GM23248 (cell line): ENCODE results near the gene PLXNA1. TPM values are rescaled to one million over a fixed set of nuclear protein-coding genes. Genes with fewer than 3 reads are reported as not detected.

Source experiments
- DNase-seq: peaks from one replicate; pipeline ENCODE4 v3.0.0-alpha.2; 2015
- H2AFZ ChIP-seq: fragments of 200-600 bp; sonication (generic); 2 replicates; pipeline ENCODE4 v1.6.1; 2016; ENCODE audit warnings: antibody characterized with exemption
- H3F3A ChIP-seq: fragments of 200-600 bp; sonication (generic); 2 replicates; pipeline ENCODE4 v1.6.1; 2016; ENCODE audit warnings: mild to moderate bottlenecking, antibody characterized with exemption, mixed run types; ENCODE audit not compliant: insufficient read depth
- H3K27ac ChIP-seq: fragments of 200-600 bp; sonication (generic); 2 replicates; pipeline ENCODE4 v1.5.1; 2016; ENCODE audit warnings: mild to moderate bottlenecking
- H3K27me3 ChIP-seq: fragments of 200-600 bp; sonication (generic); replicated peaks from 2 replicates; pipeline ENCODE4 v1.6.1; 2016; ENCODE audit warnings: mild to moderate bottlenecking; ENCODE audit not compliant: insufficient read depth
- H3K36me3 ChIP-seq: fragments of 200-600 bp; sonication (generic); 2 replicates; pipeline ENCODE4 v1.6.1; 2016; ENCODE audit warnings: low read depth, mild to moderate bottlenecking
- H3K4me1 ChIP-seq: fragments of 200-600 bp; sonication (generic); 2 replicates; pipeline ENCODE4 v1.6.1; 2016; ENCODE audit warnings: mild to moderate bottlenecking; ENCODE audit not compliant: insufficient read depth
- H3K4me2 ChIP-seq: fragments of 200-600 bp; sonication (generic); one replicate; pipeline ENCODE4 v1.6.1; 2016; ENCODE audit warnings: mild to moderate bottlenecking; ENCODE audit not compliant: unreplicated experiment
- H3K4me3 ChIP-seq: fragments of 200-600 bp; sonication (generic); 2 replicates; pipeline ENCODE4 v1.5.1; 2016; ENCODE audit warnings: mild to moderate bottlenecking
- H3K79me2 ChIP-seq: fragments of 200-600 bp; sonication (generic); 2 replicates; pipeline ENCODE4 v1.6.1; 2016; ENCODE audit warnings: mild to moderate bottlenecking; ENCODE audit not compliant: insufficient read depth
- H3K9ac ChIP-seq: fragments of 200-600 bp; sonication (generic); 2 replicates; pipeline ENCODE4 v1.6.1; 2016; ENCODE audit warnings: mild to moderate bottlenecking
- H3K9me2 ChIP-seq: fragments of 200-600 bp; sonication (generic); 2 replicates; pipeline ENCODE4 v1.6.1; 2016; ENCODE audit warnings: mixed run types, mild to moderate bottlenecking, moderate library complexity; ENCODE audit not compliant: insufficient read depth
- H3K9me3 ChIP-seq: fragments of 200-600 bp; sonication (generic); one replicate; pipeline ENCODE4 v1.6.1; 2017; ENCODE audit warnings: low read depth
- H4K20me1 ChIP-seq: fragments of 200-600 bp; sonication (generic); 2 replicates; pipeline ENCODE4 v1.6.0; 2016; ENCODE audit not compliant: insufficient read depth
- EZH2 ChIP-seq: fragments of 200-600 bp; sonication (generic); IDR thresholded peaks from 2 replicates; pipeline ENCODE4 v1.6.1; 2018; ENCODE audit warnings: antibody characterized with exemption, mild to moderate bottlenecking; ENCODE audit not compliant: insufficient read depth, poor library complexity, severe bottlenecking
- EZH2phosphoT487 ChIP-seq: fragments of 200-600 bp; sonication (generic); IDR thresholded peaks from 2 replicates; pipeline ENCODE4 v1.6.1; 2018; ENCODE audit warnings: antibody characterized with exemption, moderate library complexity, mild to moderate bottlenecking, low read depth; ENCODE audit not compliant: insufficient read depth
- WGBS, 2 experiments: methylation state at CpG; one replicate each; pipeline ENCODE4 v1.1.6; 2015 to 2017; ENCODE audit warnings: low lambda C conversion rate in 2 of 2, low coverage in 1 of 2; ENCODE audit errors: missing lambda C conversion rate in 2 of 2; 5-methylcytosine and 5-hydroxymethylcytosine counted together
- in situ Hi-C: fragments of 300-500 bp; cut with MboI; formaldehyde crosslinking; loops from 2 replicates; pipeline ENCODE4 v1.15.0; 2020
- polyA plus RNA-seq: library from polyadenylated mRNA; unstranded; fragments of >200 nt; fragmentation: Nextera tagmentation; extraction: Ambion mirVana; gene quantifications from 2 replicates; pipeline ENCODE4 v1.2.1, GENCODE V29; 2016
- total RNA-seq: library from RNA; depleted of rRNA; stranded (reverse); fragments of >200 nt; shearing (Covaris generic); gene quantifications from 2 replicates; pipeline ENCODE4 v1.2.3, GENCODE V29; 2014; rRNA removed

Gene PLXNA1
- total RNA-seq, result 84.7 and 86.1 TPM in 2 replicates
- polyA plus RNA-seq, result 12.4 and 13.4 TPM in 2 replicates

DNA sequence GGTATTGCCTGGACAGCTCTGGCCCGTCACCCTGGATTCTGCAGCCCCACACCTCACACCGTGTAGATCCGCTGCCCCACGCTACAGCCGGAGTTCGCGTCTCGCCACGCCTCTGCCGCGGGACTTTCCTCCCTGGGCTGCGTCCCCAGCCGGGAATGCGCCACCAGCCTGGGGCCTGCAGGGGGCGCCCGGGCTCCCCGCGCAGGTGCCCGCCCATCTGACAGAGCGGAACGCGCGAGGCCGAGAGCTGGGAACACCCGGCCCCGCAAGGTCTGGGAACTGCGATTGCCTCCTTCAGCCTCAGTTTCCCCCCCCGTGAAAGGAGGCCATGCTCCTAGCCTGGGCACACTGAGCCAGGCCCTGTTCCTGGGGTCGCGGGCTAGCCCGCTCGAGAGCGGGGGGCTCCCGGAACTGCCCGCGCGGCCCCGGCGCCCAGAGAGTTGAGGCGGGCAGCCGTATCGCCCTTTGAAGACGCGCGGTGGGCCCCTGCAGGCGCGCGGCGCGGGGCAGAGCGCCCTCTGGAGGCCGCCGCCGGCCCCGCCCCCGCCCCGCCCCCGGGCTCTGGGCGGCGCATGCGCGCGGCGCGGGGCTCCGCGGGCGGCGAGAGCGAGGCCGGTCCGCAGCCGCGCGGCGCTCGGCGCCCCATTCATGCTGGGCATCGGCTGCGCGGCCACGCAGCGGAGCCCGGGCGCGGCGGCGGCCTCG, at the start of gene PLXNA1:
TSS of gene PLXNA1 (plus strand) at position 645 of the 705 bp plus-strand sequence. CDS start 5,479 bp downstream, outside the sequence.
- TF ChIP-seq EZH2phosphoT487 (no peak), EZH2 (no peak)
- peak within 1 kb of the TSS; percentile 91 for H3K4me2 ChIP-seq
- H3K79me2 ChIP-seq, result peaks cover 42% of the 10 kb centered on the region
- peak; percentile 91 for DNase-seq
- peak within 1 kb of the TSS; percentile 30; the same call in 1 of the 2 replicates for H3K27ac ChIP-seq
- peak within 1 kb of the TSS; percentile 95 for H3K4me3 ChIP-seq
- H3K9ac ChIP-seq, result peak within 1 kb of the TSS; percentile 85
- in situ Hi-C loops, result no loop called here
- peaks cover 11% of the 10 kb centered on the region for H3K4me1 ChIP-seq
- peak within 1 kb of the TSS; percentile 83 for H2AFZ ChIP-seq
- H3K36me3 ChIP-seq, result no peaks in the 10 kb centered on the region
- H3K9me2 ChIP-seq, result no peaks in the 10 kb centered on the region
- no peaks in the 10 kb centered on the region for H3F3A ChIP-seq
- no peaks in the 10 kb centered on the region for H3K9me3 ChIP-seq
- peaks cover 4% of the 10 kb centered on the region; the same call in 1 of the 2 replicates for H4K20me1 ChIP-seq
- H3K27me3 ChIP-seq, result no peaks in the 10 kb centered on the region
- 1 to 2% methylated on average over 46 to 58 of the region's 89 CpGs for WGBS, 2 experiments

GRCh38 chr3:126934031-126934531, 48.8 kb upstream of the PLXNA1 start:
- Histone ChIP-seq H3K9me3 (no peaks in the 10 kb centered on the region), H3K36me3 (no peaks in the 10 kb centered on the region), H3K27ac (no peak overlapping the region), H3K4me2 (no peak overlapping the region), H3K27me3 (no peaks in the 10 kb centered on the region), H3K9me2 (no peaks in the 10 kb centered on the region), H4K20me1 (no peaks in the 10 kb centered on the region), H3K79me2 (no peaks in the 10 kb centered on the region), H3F3A (no peaks in the 10 kb centered on the region; the same call in 1 of the 2 replicates), H3K4me3 (no peak overlapping the region), H2AFZ (no peak overlapping the region), H3K9ac (no peak overlapping the region), H3K4me1 (peaks cover 8% of the 10 kb centered on the region)
- peak; percentile 48 for DNase-seq
- 65 to 79% methylated on average over 4 of the region's 4 CpGs for WGBS, 2 experiments
- TF ChIP-seq EZH2, result no peak
- TF ChIP-seq EZH2phosphoT487, result no peak
- in situ Hi-C loops, result no loop called here

GRCh38 chr3:126934991-126935390, 47.9 kb upstream of the PLXNA1 start:
- Histone ChIP-seq H3K27me3 (no peaks in the 10 kb centered on the region), H2AFZ (no peak overlapping the region), H3K27ac (no peak overlapping the region), H3K9ac (no peak overlapping the region), H3K4me1 (peaks cover 8% of the 10 kb centered on the region), H3K9me2 (no peaks in the 10 kb centered on the region), H4K20me1 (no peaks in the 10 kb centered on the region), H3F3A (no peaks in the 10 kb centered on the region; the same call in 1 of the 2 replicates), H3K36me3 (no peaks in the 10 kb centered on the region), H3K4me2 (no peak overlapping the region), H3K79me2 (no peaks in the 10 kb centered on the region), H3K9me3 (no peaks in the 10 kb centered on the region), H3K4me3 (no peak overlapping the region)
- TF ChIP-seq EZH2 (no peak), EZH2phosphoT487 (no peak)
- DNase-seq, result no peak
- in situ Hi-C loops, result no loop called here
- 93 to 96% methylated on average over 8 of the region's 8 CpGs for WGBS, 2 experiments

DNA sequence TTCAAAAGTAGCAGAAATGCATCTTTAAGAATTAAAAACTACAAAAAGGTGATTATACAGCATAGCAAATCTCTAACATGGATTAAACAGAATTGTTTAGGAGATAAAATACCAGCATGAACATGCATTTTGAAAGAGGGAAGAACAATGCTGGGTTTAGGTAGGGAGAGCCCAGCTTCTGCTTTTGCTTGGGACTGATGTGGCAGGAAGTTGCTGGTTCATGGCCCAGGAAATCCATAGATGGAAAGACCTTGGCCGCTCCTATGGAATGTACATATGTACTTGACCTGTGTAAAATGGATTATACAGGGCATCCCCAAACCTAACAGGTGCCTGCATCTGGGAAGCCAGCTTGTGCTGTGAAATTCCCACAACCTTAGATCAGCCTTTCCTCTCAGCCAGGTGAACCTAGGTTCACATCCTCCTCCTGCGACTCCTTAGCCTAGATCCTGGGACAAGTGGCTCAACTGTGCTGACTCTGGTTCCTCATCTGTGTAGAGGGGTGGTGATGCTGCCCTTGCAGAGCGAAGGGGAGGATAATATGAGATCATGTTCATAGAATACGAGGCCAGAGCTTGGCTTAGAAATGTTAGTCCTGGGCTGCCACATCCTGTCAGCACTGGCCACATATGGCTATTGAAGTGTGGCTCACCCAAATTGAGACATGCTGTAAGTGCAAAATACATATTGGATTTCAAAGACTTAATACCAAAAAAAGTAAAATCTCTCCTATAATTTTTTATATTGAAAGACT, 47.0 kb upstream of the PLXNA1 start:
- Histone ChIP-seq H3K4me1 (peaks cover 8% of the 10 kb centered on the region), H3K4me3 (no peak overlapping the region), H3K36me3 (no peaks in the 10 kb centered on the region), H3K79me2 (no peaks in the 10 kb centered on the region), H2AFZ (no peak overlapping the region), H3K27me3 (no peaks in the 10 kb centered on the region), H3K27ac (no peak overlapping the region), H3K9me2 (no peaks in the 10 kb centered on the region), H3K4me2 (no peak overlapping the region), H3K9me3 (no peaks in the 10 kb centered on the region), H3K9ac (no peak overlapping the region), H3F3A (no peaks in the 10 kb centered on the region; the same call in 1 of the 2 replicates), H4K20me1 (no peaks in the 10 kb centered on the region)
- in situ Hi-C loops, result no loop called here
- no peak for DNase-seq
- 88 to 93% methylated on average over 4 of the region's 4 CpGs for WGBS, 2 experiments
- TF ChIP-seq EZH2phosphoT487, result no peak
